Epidermal melanocyte (primary cell): ENCODE measurements around the gene BBOF1.
A peak's percentile ranks its signal among the peaks of the same experiment; 100 is the strongest.

Experiments used
- DNase-seq: peaks from one replicate; pipeline ENCODE4 v3.0.0; 2011; ENCODE audit warnings: low spot score; ENCODE audit not compliant: insufficient read length

Gene BBOF1

GRCh38 chr14:74022346-74022745 is 3.2 kb downstream of the BBOF1 start:
- no peak for DNase-seq

- DNase-seq: no peak
Measured at GRCh38 chr14:74029136-74029535, 10.0 kb downstream of the BBOF1 start.

GRCh38 chr14:74034572-74034971 is 15.4 kb downstream of the BBOF1 start:
- no peak for DNase-seq

GRCh38 chr14:74035556-74035955 is 16.4 kb downstream of the BBOF1 start:
- no peak for DNase-seq

- peak; percentile 53 for DNase-seq
Measured at GRCh38 chr14:74038020-74038859, 19.1 kb downstream of the BBOF1 start.

GRCh38 chr14:74042296-74042695 is 23.1 kb downstream of the BBOF1 start:
- DNase-seq: no peak

- DNase-seq: no peak
Measured at GRCh38 chr14:74045522-74045921, 26.4 kb downstream of the BBOF1 start.

GRCh38 chr14:74048281-74048680 is 29.1 kb downstream of the BBOF1 start:
- DNase-seq: no peak

GRCh38 chr14:74049876-74050495 is 30.8 kb downstream of the BBOF1 start:
- no peak for DNase-seq

- no peak for DNase-seq
Measured at GRCh38 chr14:74062809-74063150, 43.6 kb downstream of the BBOF1 start.

GRCh38 chr14:74064426-74064825 is 45.3 kb downstream of the BBOF1 start:
- no peak for DNase-seq

- DNase-seq: no peak
Measured at GRCh38 chr14:74064883-74065282, 45.7 kb downstream of the BBOF1 start.

- DNase-seq: no peak
Measured at GRCh38 chr14:74065746-74066575, 46.8 kb downstream of the BBOF1 start.

GRCh38 chr14:74077401-74077800 is 58.3 kb downstream of the BBOF1 start:
- no peak for DNase-seq

- no peak for DNase-seq
Measured at GRCh38 chr14:74080820-74081460, 61.8 kb downstream of the BBOF1 start.

GRCh38 chr14:74081491-74081890 is 62.3 kb downstream of the BBOF1 start:
- DNase-seq: no peak

GRCh38 chr14:74083161-74083560 is 64.0 kb downstream of the BBOF1 start:
- DNase-seq: no peak

- peak; percentile 32 for DNase-seq
Measured at GRCh38 chr14:74083784-74084276, 64.7 kb downstream of the BBOF1 start.

- peak; percentile 99 for DNase-seq
Measured at GRCh38 chr14:74084277-74085046, 65.3 kb downstream of the BBOF1 start, which contains the start of the genes ALDH6A1 and LIN52. Gene ALDH6A1 (minus strand): TSS chr14:74084453. CDS start chr14:74084394, 59 bp downstream. Gene LIN52 (plus strand): TSS chr14:74084956. CDS start chr14:74084975, 19 bp downstream.

GRCh38 chr14:74085047-74085637 is 66.0 kb downstream of the BBOF1 start:
- no peak for DNase-seq
